HUES48 (cell line): ENCODE measurements around the gene CHKB.

Experiments used
- H3K27ac ChIP-seq: one replicate; pipeline ENCODE4 v1.7.0; 2013; ENCODE audit warnings: low read depth, low read length, inconsistent platforms
- H3K27me3 ChIP-seq: 2 replicates; pipeline ENCODE4 v1.6.1; 2013; ENCODE audit warnings: mild to moderate bottlenecking, low read length; ENCODE audit not compliant: control insufficient read depth, insufficient read depth
- H3K36me3 ChIP-seq: 2 replicates; pipeline ENCODE4 v1.6.1; 2013; ENCODE audit warnings: low read length; ENCODE audit not compliant: control insufficient read depth, insufficient read depth
- H3K4me1 ChIP-seq: 2 replicates; pipeline ENCODE4 v1.6.1; 2013; ENCODE audit warnings: mild to moderate bottlenecking, low read length; ENCODE audit not compliant: control insufficient read depth, insufficient read depth
- H3K4me3 ChIP-seq: 2 replicates; pipeline ENCODE4 v1.5.1; 2013; ENCODE audit warnings: mild to moderate bottlenecking, low read depth, low read length
- H3K9ac ChIP-seq: 2 replicates; pipeline ENCODE4 v1.6.1; 2013; ENCODE audit warnings: mild to moderate bottlenecking, low read depth, low read length, moderate library complexity
- H3K9me3 ChIP-seq: 2 replicates; pipeline ENCODE4 v1.6.1; 2013; ENCODE audit warnings: low read length; ENCODE audit not compliant: control insufficient read depth, insufficient read depth

The CHKB gene

DNA sequence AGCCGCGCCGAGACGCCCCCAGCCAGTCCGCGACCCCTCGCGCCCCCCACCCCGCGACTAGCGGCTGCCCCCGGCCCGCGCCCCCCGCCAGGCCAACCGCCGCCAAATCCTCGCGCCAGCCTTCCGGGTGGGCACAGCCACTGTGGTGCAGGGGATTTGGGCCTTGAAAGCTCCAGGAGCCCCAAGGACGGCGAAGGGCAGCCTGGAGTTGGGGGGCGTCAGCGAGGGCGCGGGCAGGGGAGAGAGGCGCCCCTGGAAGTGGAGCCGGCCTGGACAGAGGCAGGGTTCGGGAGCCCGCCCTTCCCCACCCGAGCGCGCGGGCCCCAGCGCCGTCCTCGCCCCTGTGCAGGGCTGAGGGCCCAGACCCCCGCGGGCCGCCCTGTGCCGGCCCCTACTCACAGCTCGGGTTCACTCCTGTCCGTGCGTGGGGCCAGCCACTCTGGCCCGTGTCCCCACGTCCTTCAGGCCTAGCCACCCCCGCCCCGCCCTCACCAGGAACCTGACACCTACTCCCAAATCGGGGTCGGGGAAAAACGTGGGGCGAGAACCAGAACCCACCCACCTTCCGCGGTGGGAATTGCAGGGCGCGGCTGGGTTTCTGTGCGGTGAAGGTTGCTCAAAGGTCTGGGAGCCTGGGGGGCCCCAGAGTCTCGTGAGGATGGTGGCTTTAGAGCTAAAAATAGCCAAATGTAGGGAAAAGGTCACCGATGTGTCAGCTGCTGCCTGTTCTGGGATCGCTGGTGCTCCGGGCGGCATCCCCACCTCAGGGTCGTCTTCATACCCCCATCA, 4.5 kb downstream of the CHKB start, which contains the start of gene CPT1B:
Gene CPT1B, minus strand, starts transcription at position 441 of the 789 bp plus-strand sequence. CDS start 512 bp downstream, outside the sequence.
- Histone ChIP-seq H3K9ac (no peak within 1 kb of the TSS), H3K27ac (no peak within 1 kb of the TSS)

DNA sequence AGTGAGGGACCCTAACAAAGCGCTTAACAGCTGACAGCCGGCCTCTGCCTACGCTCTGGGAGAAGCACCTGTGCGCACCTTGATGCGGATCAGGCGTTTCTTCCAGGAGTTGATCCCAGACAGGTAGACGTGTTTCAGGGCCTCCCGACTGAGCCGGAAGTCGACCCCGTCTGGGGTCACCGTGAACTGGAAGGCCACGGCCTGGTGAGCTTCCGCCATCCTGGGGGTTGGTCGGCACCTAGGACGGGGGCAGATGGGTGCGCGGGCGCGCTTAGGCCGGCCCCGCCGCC, 5.0 kb downstream of the CHKB start:
- Histone ChIP-seq H3K9me3 (no peaks in the 10 kb centered on the region), H3K36me3 (peaks cover 73% of the 10 kb centered on the region), H3K27me3 (no peaks in the 10 kb centered on the region), H3K4me3 (no peak overlapping the region), H3K9ac (no peak overlapping the region), H3K4me1 (no peaks in the 10 kb centered on the region), H3K27ac (no peak overlapping the region)

More for the DNA sequence above, 4.5 kb downstream of the CHKB start, which contains the start of gene CPT1B:
- H3K9me3 ChIP-seq, result no peaks in the 10 kb centered on the region
- no peaks in the 10 kb centered on the region for H3K27me3 ChIP-seq
- H3K36me3 ChIP-seq, result peaks cover 68% of the 10 kb centered on the region
- H3K4me3 ChIP-seq, result no peak within 1 kb of the TSS
- H3K4me1 ChIP-seq, result no peaks in the 10 kb centered on the region

DNA sequence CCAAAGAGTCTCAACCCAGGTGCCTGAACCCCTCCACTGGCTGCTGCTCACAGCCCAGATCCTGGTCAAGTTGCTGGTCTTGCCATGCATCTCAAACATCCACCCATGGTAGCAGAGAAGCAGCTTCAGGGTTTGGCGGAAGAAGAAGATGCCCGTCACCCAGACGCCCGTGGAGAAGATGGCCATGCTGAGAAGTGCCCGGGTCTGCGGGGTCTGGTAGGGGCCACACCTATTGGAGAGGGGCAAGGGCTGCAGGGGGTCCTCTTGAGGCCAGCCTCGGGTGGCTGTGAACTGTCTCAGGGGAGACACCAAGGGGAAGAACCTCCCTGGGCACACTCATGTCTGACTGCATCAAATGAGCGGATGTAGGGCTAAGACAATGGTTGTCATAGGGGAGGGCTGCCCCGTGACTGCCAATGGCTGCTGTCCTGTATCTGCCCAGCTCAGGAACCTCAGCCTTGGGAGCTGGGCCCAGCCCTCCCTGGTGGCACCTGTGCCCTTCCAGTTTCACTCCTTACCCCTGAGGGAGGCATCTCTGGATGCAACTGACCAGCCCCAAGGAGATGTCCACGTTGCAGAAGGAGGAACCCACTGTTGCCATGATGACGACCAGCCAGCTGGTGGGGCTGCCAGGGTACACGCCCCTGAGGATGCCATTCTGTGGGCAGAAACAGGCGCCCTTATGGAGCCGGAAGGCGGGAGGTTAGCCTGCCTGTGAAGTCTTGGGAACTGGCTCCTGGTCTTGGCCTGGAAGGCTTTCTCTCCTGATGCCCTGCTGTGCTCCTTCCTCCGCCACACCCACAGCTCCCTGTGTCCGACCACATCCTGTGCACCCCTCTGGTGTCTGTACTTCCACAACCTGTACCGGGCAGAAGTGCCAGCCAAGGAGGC, 5.6 kb downstream of the CHKB start:
- H3K27me3 ChIP-seq, result no peaks in the 10 kb centered on the region
- H3K4me1 ChIP-seq, result no peaks in the 10 kb centered on the region
- peaks cover 79% of the 10 kb centered on the region for H3K36me3 ChIP-seq
- H3K9me3 ChIP-seq, result no peaks in the 10 kb centered on the region
- H3K27ac ChIP-seq, result no peak overlapping the region
- H3K9ac ChIP-seq, result no peak overlapping the region
- no peak overlapping the region for H3K4me3 ChIP-seq

DNA sequence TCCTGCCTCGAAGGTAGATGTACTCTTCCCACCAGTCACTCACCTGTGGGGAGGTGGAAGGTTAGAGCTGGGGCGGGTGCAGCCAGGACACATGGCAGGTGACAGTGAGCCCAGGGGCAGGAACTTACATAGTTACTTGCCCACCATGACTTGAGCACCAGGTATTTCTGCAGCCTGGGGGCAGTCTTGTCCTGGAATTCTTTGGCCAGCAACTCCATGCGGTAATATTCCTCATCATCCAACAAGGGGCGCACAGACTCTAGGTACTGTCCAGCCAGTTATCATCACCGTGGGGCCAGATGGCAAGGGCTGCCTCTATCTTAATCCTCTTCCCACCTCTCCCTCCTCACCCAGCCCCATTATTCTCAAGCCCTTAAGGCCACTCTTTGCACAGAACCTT, 6.6 kb downstream of the CHKB start:
- peaks cover 86% of the 10 kb centered on the region for H3K36me3 ChIP-seq
- no peak overlapping the region for H3K4me3 ChIP-seq
- H3K9ac ChIP-seq, result no peak overlapping the region
- no peaks in the 10 kb centered on the region for H3K27me3 ChIP-seq
- H3K4me1 ChIP-seq, result no peaks in the 10 kb centered on the region
- H3K9me3 ChIP-seq, result no peaks in the 10 kb centered on the region
- no peak overlapping the region for H3K27ac ChIP-seq

DNA sequence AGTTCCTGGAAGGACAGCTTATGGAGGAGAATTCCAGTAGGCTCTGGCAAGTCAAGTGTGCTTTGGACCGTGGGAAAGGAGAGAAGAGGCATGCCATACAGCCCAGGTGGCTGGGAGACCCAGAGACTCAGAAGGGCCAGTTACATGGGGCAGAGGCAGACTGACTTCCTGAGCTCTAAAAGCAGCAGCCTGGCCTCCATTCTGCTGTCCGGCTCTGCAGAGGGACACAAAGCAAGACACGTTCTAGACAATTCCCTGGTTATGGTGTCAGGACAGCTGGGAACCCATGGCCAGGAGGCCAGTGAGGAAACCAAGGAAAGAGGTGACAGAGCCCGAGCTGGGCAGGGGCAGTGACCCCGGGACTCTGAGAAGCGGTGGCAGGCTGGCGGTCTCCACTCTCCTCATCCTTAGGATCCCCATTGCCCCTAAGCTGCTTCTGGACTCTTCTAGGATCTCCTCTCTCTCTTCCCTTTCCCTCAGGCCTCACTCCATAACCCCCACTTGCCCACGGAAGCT, 7.2 kb downstream of the CHKB start:
- Histone ChIP-seq H3K4me1 (no peaks in the 10 kb centered on the region), H3K4me3 (no peak overlapping the region), H3K9me3 (no peaks in the 10 kb centered on the region), H3K27ac (no peak overlapping the region), H3K36me3 (peaks cover 88% of the 10 kb centered on the region), H3K9ac (no peak overlapping the region), H3K27me3 (no peaks in the 10 kb centered on the region)

DNA sequence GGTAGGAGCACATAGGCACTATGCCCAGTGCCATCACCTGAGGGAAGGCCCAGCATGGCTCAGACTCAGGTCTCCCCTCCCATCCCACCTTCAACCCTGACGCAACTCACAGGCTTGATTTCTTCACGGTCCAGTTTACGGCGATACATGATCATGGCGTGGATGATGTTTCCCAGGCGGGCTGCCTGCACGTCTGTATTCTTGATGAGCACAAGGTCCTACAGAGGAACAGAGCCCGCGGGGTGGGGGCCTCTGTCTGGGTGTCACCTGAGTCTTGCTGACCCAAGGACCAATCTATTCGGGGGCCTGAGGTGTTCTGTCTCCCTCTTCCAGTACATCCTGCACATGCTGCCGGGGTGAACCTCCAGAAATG, 8.3 kb downstream of the CHKB start:
- H3K9ac ChIP-seq, result no peak overlapping the region
- no peak overlapping the region for H3K27ac ChIP-seq
- no peaks in the 10 kb centered on the region for H3K9me3 ChIP-seq
- H3K4me3 ChIP-seq, result no peak overlapping the region
- H3K27me3 ChIP-seq, result no peaks in the 10 kb centered on the region
- H3K4me1 ChIP-seq, result no peaks in the 10 kb centered on the region
- peaks cover 88% of the 10 kb centered on the region for H3K36me3 ChIP-seq

DNA sequence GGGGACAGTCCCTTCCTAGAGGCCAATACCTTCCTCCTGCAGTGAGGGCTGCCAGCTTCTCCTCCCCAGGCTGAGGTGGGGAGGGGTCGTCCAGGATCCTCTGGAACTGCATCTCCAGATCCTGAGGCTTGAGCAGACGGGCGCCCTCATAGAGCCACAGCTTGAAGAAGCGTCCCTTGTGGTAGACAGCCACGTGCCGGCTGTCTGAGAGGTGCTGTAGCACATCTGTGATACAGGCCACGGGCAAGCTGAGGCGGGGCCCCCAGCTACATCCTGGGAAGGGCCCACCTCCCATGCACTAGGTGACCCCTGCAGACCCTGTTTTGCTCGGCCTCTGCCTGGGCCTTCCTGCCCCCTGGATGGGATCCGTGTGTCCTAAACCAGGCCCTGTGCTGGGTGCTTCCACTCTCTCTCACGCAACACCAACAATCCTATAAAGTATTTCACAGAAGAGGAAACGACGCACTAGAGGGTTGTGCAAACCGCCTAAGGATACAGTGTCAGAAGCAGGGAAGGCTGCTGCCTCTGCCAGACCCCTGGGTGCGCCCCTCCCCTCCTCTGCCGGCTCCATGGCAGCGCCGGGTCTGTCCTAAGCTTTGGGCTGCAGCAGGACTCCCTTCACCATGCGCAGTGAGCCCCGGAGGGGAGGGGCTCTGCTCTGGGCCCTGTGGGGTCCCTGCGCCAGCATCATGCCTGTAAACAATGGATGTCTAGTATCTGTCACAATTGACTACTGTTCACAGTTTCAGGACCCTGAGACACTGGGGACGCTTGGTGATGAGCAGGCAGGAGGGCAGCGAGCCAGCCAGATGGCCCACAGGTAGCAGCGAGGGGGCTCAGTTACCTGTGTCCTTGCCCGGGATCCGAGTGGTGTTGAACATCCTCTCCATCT, 8.9 kb downstream of the CHKB start:
- Histone ChIP-seq H3K9ac (no peak overlapping the region), H3K27ac (no peak overlapping the region), H3K36me3 (peaks cover 88% of the 10 kb centered on the region), H3K27me3 (no peaks in the 10 kb centered on the region), H3K4me3 (no peak overlapping the region), H3K9me3 (no peaks in the 10 kb centered on the region), H3K4me1 (no peaks in the 10 kb centered on the region)

DNA sequence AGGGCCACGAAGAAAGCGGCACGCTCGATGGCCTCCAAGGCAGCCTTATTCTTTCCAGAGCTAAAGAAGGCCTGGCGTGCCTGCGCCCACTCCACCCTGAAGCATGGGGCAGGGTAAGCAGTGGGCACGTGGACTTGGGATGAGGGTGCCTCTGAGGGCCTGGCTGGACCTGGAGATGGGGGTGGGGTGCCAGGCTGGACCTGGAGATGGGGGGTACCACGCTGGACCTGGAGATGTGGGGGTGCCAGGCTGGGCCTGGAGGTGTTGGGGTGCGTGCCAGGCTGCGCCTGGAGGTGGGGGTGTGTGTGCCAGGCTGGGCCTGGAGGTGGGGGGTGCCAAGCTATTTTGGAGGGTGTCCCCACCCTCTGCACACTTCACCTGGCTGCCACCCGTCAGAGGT, 9.7 kb downstream of the CHKB start:
- Histone ChIP-seq H3K9me3 (no peaks in the 10 kb centered on the region), H3K4me3 (no peak overlapping the region), H3K27ac (no peak overlapping the region), H3K9ac (no peak overlapping the region), H3K36me3 (peaks cover 90% of the 10 kb centered on the region), H3K4me1 (no peaks in the 10 kb centered on the region), H3K27me3 (no peaks in the 10 kb centered on the region)

DNA sequence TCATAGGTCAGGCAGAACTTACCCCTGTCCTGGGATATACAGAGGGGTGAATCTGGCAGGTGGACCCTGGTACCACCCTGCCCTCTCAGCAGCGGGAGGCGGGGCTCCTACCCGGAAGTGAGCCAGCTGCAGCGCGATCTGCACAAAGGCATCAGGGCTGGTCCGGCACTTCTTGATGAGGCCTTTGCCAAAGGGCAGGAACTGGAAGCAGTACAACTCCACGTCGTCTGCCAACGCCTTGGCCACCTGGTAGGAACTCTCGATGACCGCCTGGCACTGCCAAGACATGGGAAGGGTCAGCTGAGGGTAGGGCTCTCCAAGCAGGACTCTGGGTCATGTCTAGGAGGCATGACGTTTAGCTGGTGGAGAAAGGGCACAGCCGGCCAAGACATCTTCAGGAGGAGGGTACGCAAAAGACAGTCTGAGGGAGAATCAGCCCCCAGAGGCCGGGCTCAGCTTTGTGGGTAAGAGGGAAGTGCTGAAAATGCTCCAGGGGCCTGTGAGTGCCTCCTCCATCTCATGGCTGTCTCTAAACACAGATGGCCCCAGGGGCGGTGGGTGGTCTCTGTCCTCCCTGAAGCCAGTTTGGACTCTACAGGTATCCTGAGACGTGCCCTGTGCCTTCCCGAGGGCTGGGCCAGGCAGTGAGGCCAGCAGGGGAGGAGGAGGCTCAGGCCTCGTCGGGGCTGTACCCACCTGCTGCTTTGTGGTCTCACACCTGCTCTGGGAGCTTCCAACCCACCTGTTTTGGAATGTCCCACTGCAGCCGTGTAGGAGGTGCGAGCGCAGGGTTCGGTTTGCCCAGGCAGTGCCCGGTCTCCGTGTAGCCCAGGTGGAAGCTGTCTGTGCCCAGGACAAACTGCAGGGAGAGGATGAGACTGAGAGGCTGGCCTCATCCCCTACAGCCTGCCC, 11.1 kb downstream of the CHKB start:
- H3K9ac ChIP-seq, result no peak overlapping the region
- peaks cover 84% of the 10 kb centered on the region for H3K36me3 ChIP-seq
- no peaks in the 10 kb centered on the region for H3K4me1 ChIP-seq
- H3K4me3 ChIP-seq, result no peak overlapping the region
- no peaks in the 10 kb centered on the region for H3K9me3 ChIP-seq
- H3K27me3 ChIP-seq, result no peaks in the 10 kb centered on the region
- no peak overlapping the region for H3K27ac ChIP-seq

DNA sequence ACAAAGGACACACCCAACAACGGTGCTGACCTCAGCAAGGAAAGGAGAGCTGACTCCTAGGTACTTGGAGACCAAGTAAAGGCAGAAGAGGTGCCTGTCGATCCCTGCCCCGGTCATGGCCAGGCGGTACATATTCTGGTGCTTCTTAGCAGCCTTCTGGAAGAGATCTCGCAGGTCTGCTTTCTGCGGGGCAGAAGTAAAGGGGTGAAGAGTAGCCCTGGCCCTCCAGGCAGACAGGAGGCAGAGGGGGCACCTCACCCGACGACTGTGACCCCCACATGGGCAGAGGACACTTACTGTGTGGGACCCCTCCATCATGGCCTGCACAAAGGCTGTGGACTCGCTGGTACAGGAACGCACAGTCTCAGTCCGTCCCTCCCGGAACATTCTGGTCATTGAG, 11.8 kb downstream of the CHKB start:
- H3K36me3 ChIP-seq, result peaks cover 78% of the 10 kb centered on the region
- no peak overlapping the region for H3K9ac ChIP-seq
- no peak overlapping the region for H3K4me3 ChIP-seq
- no peaks in the 10 kb centered on the region for H3K27me3 ChIP-seq
- H3K27ac ChIP-seq, result no peak overlapping the region
- no peaks in the 10 kb centered on the region for H3K9me3 ChIP-seq
- H3K4me1 ChIP-seq, result no peaks in the 10 kb centered on the region
